ENCODE measurements around the gene CTNND2. TPM values are rescaled to one million over a fixed set of nuclear protein-coding genes. Genes with fewer than 3 reads are reported as not detected.

The CTNND2 gene
- total RNA-seq, 1 donor from 2014 or later: not detected

DNA sequence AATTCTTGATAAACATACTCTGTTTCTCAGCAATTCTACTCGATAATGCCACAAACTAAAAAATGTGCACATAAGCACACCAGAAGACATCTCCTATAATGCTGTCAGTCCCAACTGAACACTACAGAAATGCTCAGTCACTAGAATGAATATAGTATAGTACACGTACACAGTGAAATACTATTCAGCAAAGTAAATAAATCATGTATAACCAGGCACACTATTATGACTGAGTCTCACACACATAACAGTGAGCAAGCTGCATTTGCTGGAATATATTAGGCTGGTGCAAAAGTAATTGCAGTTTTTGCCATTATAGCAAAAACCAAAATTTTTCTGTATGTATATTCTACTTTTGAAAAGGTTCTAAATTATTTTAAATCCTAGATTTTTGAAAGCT lies 310.2 kb downstream of the CTNND2 start:
- DNase-seq (ENCODE audit: low read depth, low spot score): no peak

DNA sequence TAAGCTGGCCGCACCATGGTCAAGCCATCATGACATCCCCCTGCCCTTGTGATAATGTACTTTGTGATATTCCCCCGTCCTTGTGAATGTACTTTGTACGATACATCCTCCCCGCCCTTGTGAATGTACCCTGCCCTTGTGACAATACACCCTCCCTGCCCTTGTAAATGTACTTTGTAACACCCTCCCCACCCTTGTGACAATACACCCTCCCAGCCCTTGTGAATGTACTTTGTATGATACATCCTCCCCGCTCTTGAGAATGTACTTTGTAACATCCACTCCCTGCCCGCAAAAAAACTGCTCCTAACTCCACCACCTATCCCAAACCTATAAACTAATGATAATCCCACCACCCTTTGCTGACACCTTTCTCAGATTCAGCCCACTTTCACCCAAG lies 313.8 kb downstream of the CTNND2 start:
- no peak for DNase-seq (ENCODE audit: low read depth, low spot score)

DNA sequence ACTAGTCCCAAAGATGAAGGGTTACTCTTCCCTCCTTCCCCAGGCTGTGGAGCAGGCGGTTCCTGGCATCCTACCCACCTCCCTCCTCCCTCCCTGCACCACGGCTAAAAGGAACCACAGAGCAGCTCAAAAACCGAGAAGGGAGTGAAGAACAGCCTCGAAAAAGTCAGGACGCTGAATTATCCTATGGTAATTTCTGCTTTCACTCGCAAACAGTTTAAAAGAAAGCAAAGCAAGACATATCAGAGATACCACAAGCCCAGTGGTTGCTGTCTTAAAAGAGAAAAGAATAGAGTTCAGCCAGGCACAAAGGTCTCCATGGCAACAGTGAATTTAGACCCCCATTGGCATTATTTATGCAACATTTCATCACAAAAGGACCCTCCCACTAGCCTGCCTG lies 315.4 kb downstream of the CTNND2 start:
- DNase-seq (ENCODE audit: low read depth, low spot score): no peak

DNA sequence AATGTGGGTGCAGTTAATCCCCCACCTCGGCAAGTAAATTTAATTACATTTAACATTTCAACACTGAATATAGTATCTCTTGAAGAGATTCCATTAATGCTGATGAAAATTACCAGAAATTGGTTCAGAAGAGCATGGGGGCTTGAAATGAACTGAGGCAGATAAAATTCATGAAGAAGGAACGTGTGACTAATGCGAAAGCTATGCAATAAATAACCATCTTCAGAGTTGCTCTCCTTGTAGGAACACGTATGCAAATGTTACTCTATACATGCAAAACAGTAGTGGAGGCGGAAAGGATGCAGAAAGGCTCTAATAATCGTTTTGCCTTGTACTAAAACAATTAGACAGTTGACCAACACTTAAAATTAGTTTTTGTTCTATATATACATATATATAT lies 320.2 kb downstream of the CTNND2 start:
- no peak for DNase-seq (ENCODE audit: low read depth, low spot score)

DNA sequence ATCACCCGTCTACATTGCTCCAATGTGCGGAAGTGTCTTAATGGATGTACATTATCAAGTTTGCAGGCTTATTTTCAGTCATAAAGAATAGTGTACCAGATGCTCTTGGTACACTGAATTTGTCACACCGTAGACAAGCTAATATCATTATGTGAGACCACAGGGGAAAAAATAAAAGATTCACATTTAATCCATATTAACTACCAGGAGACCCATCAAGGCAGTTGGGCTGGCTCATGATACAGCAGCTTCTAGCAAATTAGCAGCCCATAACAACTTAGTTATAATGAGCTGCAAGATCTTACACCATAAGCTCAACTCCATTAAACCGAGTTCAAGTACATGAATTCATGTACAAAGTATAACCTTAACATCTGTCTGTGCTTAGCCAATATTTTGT lies 324.9 kb downstream of the CTNND2 start:
- no peak for DNase-seq (ENCODE audit: low read depth, low spot score)

DNA sequence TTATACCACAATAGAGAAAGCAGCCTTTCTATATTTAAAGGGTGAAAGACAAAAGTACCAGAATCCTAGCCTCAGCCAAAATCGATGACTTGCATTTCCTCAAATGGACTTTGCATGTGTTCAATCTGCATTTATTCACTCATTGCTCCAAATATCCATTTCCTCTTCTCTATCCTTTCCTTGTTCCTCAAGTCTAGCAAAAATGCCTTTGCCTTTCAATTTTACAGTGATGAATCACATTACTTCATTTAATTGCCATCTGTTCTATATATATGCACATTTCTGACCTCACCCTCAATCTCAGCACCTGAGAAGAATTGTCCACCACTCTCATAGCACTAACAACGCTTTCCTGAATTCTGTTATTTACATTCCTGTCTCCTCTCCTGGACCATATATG lies 329.5 kb downstream of the CTNND2 start:
- no peak for DNase-seq (ENCODE audit: low read depth, low spot score)

DNA sequence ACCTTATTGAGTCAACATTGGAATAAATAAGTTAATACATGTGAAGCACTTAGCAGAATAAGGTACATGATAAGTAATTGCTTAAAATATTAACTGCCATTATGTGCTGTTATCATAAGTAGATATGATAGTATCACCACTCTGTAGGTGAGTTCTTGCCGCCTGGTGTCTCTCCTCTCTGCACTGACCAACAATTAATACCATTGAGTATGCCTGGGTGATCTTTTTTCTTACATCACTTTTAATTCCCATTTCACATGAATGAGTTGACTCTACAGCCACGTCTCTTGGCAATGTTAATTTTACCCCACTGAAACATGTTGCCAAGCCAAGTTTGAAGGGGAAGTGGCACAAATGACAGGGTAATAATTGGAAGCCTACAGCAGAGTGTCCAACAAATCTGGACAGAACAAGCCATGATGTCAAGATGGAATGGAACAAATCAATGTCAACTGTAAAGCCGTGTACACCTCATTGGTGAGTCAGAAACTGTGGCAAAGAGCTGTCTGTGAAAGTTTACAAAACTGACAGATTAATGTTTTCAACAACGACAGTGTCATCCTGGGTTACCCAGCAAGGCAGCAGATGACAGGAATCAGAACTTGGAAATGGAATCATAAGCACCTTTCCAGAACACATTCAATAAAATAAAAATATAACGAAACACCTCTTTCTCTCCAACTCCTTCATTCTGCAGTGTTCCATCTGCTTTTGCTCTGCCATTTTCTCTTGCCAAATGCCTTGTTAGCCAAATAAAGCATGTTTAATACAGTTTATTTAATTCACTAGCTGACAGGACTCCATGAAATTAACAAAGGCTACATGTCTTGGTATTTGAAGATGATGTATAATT lies 330.9 kb downstream of the CTNND2 start:
- no peak for DNase-seq (ENCODE audit: low read depth, low spot score)

DNA sequence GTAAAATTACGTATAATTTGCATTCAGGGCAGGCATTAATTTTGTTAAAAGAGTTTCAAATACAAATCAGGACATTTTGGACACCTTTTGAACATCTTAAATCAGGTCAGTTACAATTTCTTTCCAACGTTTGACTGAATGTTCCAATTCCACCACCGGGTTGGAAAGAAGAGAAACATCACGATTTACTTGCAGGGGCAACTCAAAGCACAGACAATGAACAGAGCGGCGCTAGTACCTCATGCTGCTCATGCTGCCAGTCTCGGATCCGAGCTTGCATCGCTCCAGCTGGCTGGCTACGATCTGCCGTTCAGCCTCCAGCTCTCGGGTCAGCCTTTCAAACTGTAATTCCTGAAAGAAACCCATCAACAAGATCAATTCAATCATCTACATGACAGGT lies 339.5 kb downstream of the CTNND2 start:
- no peak for DNase-seq (ENCODE audit: low read depth, low spot score)

DNA sequence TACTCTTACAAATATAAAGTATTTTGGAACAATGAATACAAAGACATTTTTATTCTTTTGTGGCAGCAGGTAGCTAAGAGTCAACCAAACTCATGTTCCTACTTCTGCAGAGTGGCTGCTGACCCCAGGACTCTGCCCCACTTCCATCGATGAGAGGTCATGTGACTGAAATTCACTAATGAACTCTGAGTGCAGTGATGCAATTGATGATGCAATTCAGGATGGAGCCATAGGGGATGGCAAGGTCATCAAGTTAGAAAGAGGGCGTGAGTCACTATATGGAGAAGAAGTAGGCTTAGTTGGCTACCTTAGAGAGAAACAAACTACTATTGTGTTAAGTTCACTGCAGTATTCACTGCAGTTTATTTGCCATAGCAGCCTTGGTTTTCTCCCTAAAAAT lies 340.4 kb downstream of the CTNND2 start:
- DNase-seq (ENCODE audit: low read depth, low spot score): no peak

DNA sequence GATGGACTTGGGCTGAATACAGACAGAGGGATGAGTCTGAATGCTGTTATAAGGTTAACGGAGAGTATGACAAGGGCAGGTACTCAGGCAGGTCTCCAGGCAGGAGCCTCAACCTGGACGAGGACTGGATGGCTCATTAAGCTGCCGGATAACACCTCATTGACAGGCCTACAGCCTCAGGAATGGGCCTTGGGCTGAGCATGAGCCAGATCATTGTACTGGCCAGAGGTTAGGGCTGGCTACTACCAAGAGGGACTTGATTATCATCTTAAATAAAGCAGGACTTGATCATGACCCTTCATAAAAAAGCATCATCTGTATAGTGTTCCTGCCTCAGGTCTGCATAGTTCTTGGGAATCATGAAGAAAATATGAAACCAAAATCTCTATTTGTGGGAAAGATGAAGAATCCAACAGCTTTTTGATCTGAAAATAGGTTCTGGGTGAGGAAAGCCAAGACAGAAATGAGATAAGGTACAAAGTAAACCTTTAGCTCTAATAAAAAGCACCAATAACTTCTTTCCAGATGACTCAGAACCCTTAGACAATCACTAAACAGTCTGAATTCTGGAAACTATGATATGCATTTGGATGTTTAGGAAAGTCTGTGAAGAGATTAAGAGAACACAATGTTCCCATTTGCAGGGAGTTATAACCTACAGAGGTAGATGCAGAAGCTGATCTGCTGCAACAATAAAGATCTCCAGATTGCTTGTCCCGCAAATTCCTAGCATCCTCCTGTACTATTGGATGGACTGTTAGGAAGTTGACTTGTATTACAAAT lies 343.1 kb downstream of the CTNND2 start:
- DNase-seq (ENCODE audit: low read depth, low spot score): no peak

DNA sequence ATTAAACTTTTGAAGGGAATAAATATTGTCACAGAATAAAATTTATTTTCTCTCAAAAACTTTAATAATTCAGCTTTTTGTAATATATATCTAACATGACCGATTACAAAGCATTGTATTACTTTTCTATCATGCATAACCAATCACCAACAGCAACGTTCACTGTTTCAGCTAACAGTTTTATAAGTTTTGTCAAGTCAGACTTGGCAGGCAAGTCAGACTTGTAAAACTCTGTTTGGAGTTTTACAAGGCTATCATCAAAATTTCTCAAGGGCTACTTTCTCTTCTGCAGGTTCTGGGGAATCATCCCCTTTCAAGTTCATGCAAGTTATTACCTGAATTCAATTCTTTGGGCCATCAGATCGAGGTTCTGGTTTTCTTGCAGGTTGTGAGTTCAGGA lies 347.2 kb downstream of the CTNND2 start:
- DNase-seq (ENCODE audit: low read depth, low spot score): no peak

DNA sequence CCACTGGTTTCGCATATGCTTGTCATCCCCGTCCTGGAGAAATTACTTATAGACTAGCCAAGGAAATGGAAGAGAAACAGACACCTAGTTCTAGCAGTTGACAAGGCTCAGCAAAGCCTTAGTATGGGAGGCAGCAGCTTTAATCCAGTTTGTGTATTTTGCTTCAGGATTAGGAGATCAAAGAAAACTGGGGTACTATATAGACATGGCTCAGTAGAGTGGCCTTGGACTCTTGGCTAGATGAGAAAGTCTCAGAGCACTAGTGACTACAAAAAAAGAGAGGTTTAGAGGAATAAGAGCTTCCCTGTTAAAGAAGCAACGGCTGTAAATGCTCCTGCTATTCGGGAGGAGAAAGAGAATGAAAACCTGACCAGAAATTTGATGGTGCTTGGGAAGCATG lies 349.1 kb downstream of the CTNND2 start:
- no peak for DNase-seq (ENCODE audit: low read depth, low spot score)

DNA sequence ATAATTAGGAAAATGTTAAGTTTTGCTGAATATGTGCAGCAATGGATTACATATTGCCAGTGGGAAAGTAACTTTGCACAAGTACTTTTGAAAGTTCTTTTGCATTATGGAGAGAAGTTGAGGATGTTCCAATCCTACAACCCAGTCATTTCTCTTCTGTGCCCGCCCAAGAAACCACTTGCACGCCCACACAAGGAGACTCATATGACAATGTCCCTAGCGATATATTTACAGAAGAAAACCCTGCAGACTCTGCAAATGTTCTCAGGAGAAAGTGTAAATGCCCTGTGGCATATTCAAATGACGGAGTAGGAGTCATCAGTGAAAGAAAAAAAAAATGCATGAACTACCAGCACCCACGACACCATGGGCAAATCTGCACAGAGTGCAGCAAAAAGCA lies 356.5 kb downstream of the CTNND2 start:
- no peak for DNase-seq (ENCODE audit: low read depth, low spot score)

DNA sequence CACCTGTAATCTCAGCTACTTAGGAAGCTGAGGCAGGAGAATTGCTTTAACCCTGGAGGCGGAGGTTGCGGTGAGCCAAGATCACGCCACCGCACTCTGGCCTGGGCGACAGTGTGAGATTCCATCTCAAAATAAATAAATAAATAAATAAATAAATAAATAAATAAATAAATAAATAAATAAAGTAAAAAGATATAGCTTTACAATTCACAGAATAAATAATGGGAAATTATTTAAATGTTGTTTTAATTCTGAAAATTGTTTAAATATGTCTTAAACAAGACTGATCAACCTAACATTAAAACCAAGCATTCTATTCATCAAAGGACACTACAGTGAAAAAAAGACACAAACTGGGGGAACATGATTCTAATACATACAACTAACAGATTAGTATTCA lies 357.1 kb downstream of the CTNND2 start:
- DNase-seq (ENCODE audit: low read depth, low spot score): no peak

DNA sequence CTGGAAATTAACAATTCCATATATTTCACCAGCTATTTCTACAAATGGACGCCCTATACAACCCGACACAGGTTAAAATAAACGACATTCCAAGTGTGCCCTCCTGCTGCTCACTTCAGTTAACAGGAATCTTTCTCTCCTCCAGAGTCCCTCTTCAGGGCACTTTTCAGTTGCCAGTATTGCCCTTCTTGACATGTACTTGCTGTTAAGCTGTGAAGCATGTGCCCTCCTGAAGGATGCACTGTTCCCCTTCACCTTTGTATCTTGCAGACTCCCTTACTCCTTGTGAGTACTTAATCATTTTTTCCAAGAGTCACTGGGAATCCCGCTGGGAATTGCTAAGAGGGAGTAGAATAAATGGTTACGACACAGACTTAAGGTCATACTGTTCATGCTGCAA lies 364.1 kb downstream of the CTNND2 start:
- DNase-seq (ENCODE audit: low read depth, low spot score): no peak

DNA sequence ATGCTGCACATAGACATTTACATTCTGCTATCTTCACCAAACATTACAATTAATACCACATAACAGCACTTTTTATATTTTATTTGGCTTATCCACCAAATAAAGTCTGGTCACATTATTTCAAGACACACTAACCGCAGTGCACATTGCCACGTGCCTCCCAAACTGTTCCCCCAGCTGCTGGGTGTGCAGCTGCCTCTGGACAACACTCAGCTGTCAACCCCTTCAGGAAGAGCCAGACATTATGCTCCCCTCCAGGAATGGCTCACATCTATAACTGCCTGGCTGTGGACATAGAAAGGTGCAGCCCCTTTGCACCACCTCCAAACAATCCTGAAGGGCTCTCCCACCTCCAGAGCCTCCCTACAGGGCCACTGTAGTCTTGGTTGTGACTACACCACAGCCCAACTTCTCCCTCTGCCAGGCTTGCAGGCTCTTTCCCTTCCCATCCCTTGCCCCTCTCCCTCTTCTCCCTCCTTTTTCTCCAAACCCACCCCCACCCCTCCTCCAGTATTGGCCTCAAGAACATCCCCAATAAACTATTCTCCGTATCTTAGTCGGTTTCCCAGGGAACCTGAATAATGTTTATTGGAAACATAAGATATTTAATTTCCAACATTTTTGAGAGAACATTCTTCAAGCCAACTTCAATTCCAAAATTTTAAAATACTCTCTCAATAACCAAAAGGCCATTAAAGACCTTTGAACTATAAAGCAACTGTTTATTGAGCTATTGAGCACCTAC lies 372.3 kb downstream of the CTNND2 start:
- no peak for DNase-seq (ENCODE audit: low read depth, low spot score)

DNA sequence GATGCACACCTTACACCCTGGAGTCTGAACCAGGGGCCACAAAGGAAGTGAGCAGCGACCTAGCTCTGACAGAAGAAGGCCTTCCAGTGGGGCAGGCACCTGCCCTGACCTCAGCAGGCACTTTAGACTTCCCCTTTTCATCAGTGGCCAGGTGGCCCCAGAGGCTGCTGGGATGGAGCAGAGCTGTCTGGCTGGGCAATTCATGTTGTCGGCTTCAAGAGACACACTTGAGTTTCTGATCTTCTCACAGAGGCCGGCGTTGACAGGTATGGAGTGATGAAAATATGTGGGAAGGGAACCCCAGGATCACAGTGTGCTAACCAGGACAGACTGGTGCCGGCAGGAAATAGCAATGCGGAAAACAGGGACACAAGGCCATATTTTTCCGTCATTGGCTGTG lies 375.5 kb downstream of the CTNND2 start:
- no peak for DNase-seq (ENCODE audit: low read depth, low spot score)

DNA sequence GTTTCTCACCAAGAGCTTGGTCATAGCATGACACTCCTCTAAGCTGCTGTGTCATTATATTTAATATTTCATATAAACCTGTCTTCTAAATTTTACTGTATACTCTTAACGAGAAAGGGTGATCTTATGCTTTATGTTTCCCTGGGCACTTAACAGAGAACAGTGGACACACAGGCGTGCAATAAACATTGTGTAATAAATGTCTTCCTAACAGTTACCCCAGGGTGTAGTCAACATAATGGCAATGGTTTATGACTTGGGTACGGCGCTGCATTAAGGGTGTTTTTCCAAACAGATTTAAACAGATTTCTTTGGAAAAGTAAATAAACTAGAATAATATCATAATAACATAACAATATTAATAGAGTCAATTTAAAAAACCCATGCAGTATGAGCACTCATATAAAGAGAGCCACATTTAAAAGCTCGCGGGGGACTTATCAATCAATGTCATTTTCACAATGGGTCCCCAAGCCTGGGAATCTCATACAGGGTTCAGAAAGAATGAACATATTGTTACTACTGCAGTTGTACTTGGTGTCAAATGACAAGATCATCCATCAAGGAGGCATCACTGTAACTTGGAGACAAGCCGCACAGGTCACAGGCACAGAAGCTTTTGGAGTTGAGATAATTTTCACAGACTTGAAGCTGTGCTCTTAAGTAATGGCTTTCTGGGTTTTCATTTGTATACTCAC lies 376.4 kb downstream of the CTNND2 start:
- no peak for DNase-seq (ENCODE audit: low read depth, low spot score)

DNA sequence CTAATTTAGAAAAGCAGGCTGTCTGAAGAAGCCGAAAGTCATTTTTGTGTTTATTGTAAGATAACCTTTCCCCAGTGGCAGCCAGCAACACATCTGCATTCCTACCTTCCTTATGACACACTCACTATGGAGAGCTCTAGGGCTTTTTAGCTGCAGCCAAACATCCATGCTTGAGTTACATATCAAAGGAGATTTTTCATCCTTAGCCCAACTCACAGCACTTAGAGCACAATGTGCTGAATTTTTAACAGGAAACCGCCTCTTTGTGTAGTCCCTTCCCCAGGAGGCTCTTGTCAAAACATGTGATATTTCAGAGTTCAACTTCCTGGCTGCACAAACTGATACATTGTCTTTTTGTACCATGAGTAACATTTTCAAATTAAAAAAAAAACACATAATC lies 379.2 kb downstream of the CTNND2 start:
- DNase-seq (ENCODE audit: low read depth, low spot score): no peak

DNA sequence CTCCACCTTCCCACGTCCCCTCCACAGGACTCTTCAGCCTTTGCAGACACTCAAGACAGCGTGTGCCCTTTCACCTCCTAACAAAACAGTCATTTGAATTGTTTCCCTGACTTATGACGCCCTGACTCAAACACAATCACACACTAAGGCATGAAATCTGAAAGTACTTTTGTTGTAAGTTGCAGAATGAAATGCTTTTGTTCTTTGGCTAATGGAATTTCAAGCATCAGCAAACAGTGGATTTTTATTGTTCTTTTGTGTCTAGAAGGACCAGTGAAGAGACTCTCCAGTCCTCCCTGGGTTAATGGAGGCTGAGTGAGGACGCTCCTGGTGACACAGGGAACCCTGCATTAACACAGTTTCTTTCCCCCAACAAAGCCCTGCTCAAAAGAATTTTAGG lies 380.1 kb downstream of the CTNND2 start:
- DNase-seq (ENCODE audit: low read depth, low spot score): no peak

DNA sequence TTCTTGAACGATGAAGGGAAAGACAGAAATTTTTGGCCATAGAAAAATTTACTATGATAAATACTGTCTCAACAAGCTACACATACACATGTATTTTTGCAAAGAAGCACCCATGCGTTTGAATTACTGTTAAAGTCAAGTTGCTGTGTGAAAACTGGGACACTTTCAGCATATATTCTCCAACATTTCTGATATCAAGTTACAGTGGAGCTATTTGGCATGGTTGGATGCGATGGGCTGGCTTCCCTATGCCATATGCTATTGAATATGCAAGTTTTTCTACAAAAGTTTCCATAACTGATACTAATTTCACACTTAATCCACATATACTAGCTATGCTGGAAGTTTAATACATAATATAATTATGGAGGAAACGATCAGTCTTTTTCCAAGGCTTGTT lies 381.4 kb downstream of the CTNND2 start:
- DNase-seq (ENCODE audit: low read depth, low spot score): no peak
